ENCODE results near the gene LRRC8C.

LRRC8C gene

GRCh38 chr1:89632657-89633247 lies at the start of gene LRRC8C:
Gene LRRC8C, plus strand, starts transcription at chr1:89633120. Its CDS starts 53,354 bp downstream, at chr1:89686474.
- peak; percentile 87 for DNase-seq (ENCODE audit: extremely low spot score)
- CTCF ChIA-PET, result interaction anchor here (0.7 to 10.3 kb wide), 11 partner anchors 10 to 150 kb away, joined by 3 to 105 read pairs (median 4); no protein-coding TSS in a partner anchor
- POLR2A ChIA-PET, result no interaction called here
- TF ChIP-seq CTCF (IDR thresholded peaks at IDR 0.05; ENCODE audit: control extremely low read depth, extremely low read depth, low read depth, missing control alignments), result peak; percentile 83

- no peak for TF ChIP-seq CTCF (IDR thresholded peaks at IDR 0.05; ENCODE audit: control extremely low read depth, extremely low read depth, low read depth, missing control alignments)
Measured at GRCh38 chr1:89584211-89584610, 48.7 kb upstream of the LRRC8C start.

GRCh38 chr1:89584781-89585180 lies 48.1 kb upstream of the LRRC8C start:
- ChIA-PET CTCF (interaction anchor here (0.9 to 1.7 kb wide), 5 partner anchors 10 to 179 kb away, joined by 3 to 7 read pairs (median 4); no protein-coding TSS in a partner anchor), POLR2A (no interaction called here)
- DNase-seq (ENCODE audit: extremely low spot score), result no peak
- no peak for TF ChIP-seq CTCF (IDR thresholded peaks at IDR 0.05; ENCODE audit: control extremely low read depth, extremely low read depth, low read depth, missing control alignments)

More at GRCh38 chr1:89584211-89584610, 48.7 kb upstream of the LRRC8C start:
- POLR2A ChIA-PET, result no interaction called here
- DNase-seq (ENCODE audit: extremely low spot score), result no peak
- CTCF ChIA-PET, result interaction anchor here (1.4 to 1.5 kb wide), 3 partner anchors 11 to 43 kb away, joined by 3 to 5 read pairs (median 3); no protein-coding TSS in a partner anchor

GRCh38 chr1:89587729-89588161 lies 45.2 kb upstream of the LRRC8C start:
- POLR2A ChIA-PET, result no interaction called here

GRCh38 chr1:89588480-89588879 lies 44.4 kb upstream of the LRRC8C start:
- POLR2A ChIA-PET, result no interaction called here
- TF ChIP-seq CTCF (IDR thresholded peaks at IDR 0.05; ENCODE audit: control extremely low read depth, extremely low read depth, low read depth, missing control alignments), result no peak
- no peak for DNase-seq (ENCODE audit: extremely low spot score)
- CTCF ChIA-PET, result interaction anchor here (1.0 to 1.7 kb wide), 3 partner anchors 10 to 13 kb away, joined by 3 to 5 read pairs (median 3); no protein-coding TSS in a partner anchor

More at GRCh38 chr1:89587729-89588161, 45.2 kb upstream of the LRRC8C start:
- TF ChIP-seq CTCF (IDR thresholded peaks at IDR 0.05; ENCODE audit: control extremely low read depth, extremely low read depth, low read depth, missing control alignments), result no peak
- no peak for DNase-seq (ENCODE audit: extremely low spot score)
- CTCF ChIA-PET, result interaction anchor here (0.7 to 1.7 kb wide), 6 partner anchors 11 to 175 kb away, joined by 3 to 5 read pairs (median 3); no protein-coding TSS in a partner anchor

GRCh38 chr1:89589515-89589914 lies 43.4 kb upstream of the LRRC8C start:
- ChIA-PET POLR2A (interaction anchor here (0.7 kb wide), 1 partner anchor 19 kb away, joined by 3 read pairs; no protein-coding TSS in a partner anchor), CTCF (interaction anchor here (0.7 to 3.2 kb wide), 12 partner anchors 8 to 180 kb away, joined by 3 to 11 read pairs (median 4); no protein-coding TSS in a partner anchor)
- no peak for DNase-seq (ENCODE audit: extremely low spot score)
- no peak for TF ChIP-seq CTCF (IDR thresholded peaks at IDR 0.05; ENCODE audit: control extremely low read depth, extremely low read depth, low read depth, missing control alignments)

Data from GM10248 (cell line).